Activated CD4-positive, alpha-beta T cell treated with anti-CD3 and anti-CD28 coated beads, Interleukin-2, amount 50 U/mL, for 48 hours (primary cell): Measurements from ENCODE around the gene CHRNA4.
"Not testable (repeated sequence)": the region's sequence is repeated elsewhere in the genome, so short reads cannot be mapped to it uniquely, and the experiment has no call there.

Experiments
- DNase-seq, 2 experiments: peaks; one replicate each; pipeline ENCODE4 v3.0.0-alpha.2; 2020

Gene CHRNA4

GRCh38 chr20:63306673-63307537 is 54.2 kb downstream of the CHRNA4 start:
- DNase-seq, result no peak

GRCh38 chr20:63305933-63306672 is 55.0 kb downstream of the CHRNA4 start:
- DNase-seq, result not testable (repeated sequence)

- no peak for DNase-seq
Observed at GRCh38 chr20:63305393-63305792, 55.8 kb downstream of the CHRNA4 start.

GRCh38 chr20:63303095-63303666 is 58.0 kb downstream of the CHRNA4 start:
- DNase-seq, result no peak

- no peak for DNase-seq
Observed at GRCh38 chr20:63301671-63302070, 59.5 kb downstream of the CHRNA4 start.

- DNase-seq, result no peak
Observed at GRCh38 chr20:63298731-63299312, 62.3 kb downstream of the CHRNA4 start.

- no peak for DNase-seq
Observed at GRCh38 chr20:63297796-63298572, 63.2 kb downstream of the CHRNA4 start.

GRCh38 chr20:63297371-63297781 is 63.8 kb downstream of the CHRNA4 start:
- DNase-seq, result no peak

- no peak for DNase-seq
Observed at GRCh38 chr20:63296531-63297299, 64.4 kb downstream of the CHRNA4 start.

- no peak for DNase-seq
Observed at GRCh38 chr20:63295846-63296245, 65.3 kb downstream of the CHRNA4 start.

GRCh38 chr20:63295422-63295821 is 65.7 kb downstream of the CHRNA4 start:
- DNase-seq, result no peak

GRCh38 chr20:63295018-63295417 is 66.1 kb downstream of the CHRNA4 start:
- DNase-seq, result no peak

GRCh38 chr20:63294536-63294900 is 66.6 kb downstream of the CHRNA4 start:
- no peak for DNase-seq

GRCh38 chr20:63293871-63294535 is 67.1 kb downstream of the CHRNA4 start:
- DNase-seq, result no peak

GRCh38 chr20:63293456-63293855 is 67.7 kb downstream of the CHRNA4 start:
- DNase-seq, result no peak
